HG03378 (cell line): Measurements from ENCODE around the gene HUS1.
"Not testable (repeated sequence)": the region's sequence is repeated elsewhere in the genome, so short reads cannot be mapped to it uniquely, and the experiment has no call there.

Experiments used
- ATAC-seq: cut with Tn5 transposase; IDR thresholded peaks from one replicate; pipeline ENCODE4 v1.9.1; 2021; ENCODE audit warnings: mild to moderate bottlenecking, moderate library complexity; ENCODE audit not compliant: unreplicated experiment

Gene HUS1

DNA sequence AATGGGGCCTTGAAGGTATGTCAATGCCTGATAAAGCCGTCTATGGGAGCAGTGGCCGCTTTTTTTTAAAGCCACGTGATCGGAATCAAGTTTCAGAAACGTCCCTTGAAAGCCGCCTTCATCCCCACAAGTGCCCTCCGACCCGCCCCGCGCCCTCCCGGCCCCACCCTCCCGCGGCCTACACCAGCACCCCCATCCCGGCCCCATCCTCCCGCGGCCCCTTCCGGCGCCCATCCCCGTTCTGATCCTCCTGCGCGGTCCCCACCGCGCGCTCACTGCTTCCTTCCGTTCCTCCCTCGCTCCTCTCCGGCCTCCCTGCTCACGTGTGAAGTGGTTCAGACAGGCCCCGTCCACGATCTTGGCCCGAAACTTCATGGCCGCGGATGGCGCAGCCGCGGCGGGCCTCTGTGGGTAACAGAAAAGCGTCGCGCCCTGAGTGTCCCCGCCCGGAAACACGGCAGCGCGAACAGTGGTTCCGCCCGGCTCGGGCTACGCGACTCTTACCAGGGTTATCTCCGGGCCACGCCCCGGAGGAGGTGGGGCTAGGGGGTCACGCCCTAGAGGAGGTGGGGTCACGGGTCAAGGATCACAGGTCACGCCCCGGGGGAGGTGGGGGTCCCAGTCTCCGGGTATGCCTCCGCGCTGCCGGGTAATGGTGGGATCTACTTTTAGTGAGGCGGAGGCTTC lies at the start of gene HUS1:
TSS of gene HUS1 (minus strand) at position 471 of the 687 bp plus-strand sequence. CDS start at position 375, 96 bp downstream.
- peak; percentile 96 for ATAC-seq

DNA sequence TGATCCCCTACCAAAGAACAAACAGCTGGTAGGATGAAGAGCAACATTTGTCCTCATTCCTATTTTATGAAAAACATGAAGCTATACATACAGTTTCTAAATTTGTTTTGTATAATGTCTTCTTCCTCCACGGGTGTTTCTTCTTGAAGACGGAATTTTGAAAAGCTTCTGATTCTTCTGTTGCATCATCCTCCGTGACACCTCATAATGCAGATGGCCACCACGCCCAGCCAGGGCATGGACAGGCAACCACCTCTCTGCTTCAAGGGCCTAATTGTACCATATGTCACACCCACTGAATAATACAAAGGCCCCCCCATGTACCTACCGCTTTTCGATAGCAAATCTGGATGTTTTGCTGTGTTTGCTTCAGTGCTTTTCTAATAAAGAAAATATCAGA lies 49.5 kb upstream of the HUS1 start, which contains the start of gene SUN3:
TSS of gene SUN3 (minus strand) at position 170 of the 400 bp plus-strand sequence. CDS start at position 1, 169 bp downstream.
- ATAC-seq, result no peak

DNA sequence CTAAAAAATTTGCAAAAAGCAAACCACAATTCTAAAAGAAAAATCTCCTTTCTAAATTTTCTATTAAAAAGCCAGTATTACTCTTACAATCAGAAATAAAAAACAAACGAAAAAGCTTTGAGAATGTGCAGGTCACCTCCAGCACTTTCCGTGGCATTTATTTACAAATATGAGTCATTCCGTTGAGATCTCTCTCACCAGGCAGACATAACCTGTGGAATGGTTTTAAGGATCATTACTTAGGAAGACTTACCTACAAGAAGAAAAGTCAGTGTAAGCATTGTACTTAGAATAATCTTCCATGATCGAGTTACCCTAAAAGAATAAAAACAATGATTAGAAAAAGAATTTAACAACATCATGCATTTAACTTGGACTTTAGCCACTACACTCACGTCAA lies 46.2 kb upstream of the HUS1 start:
- no peak for ATAC-seq

DNA sequence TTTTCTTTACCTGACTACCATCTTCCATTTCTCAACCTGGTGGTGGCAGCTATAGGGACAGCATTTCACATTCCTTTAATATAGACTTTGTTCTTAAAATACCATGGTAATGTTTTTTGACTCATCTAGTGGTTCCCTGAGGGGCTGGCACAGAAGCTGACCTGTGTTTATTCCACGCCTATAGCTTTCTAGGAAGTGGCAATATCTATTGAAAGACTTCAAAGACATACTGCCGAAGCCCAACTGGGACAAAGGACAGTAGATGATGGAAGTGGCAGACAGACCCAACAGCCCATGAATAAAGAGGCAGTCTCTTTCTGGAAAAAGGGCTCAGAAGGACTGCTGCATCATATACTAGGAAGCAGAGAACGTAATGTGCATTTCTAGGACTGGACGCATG lies 38.3 kb upstream of the HUS1 start:
- ATAC-seq, result no peak

DNA sequence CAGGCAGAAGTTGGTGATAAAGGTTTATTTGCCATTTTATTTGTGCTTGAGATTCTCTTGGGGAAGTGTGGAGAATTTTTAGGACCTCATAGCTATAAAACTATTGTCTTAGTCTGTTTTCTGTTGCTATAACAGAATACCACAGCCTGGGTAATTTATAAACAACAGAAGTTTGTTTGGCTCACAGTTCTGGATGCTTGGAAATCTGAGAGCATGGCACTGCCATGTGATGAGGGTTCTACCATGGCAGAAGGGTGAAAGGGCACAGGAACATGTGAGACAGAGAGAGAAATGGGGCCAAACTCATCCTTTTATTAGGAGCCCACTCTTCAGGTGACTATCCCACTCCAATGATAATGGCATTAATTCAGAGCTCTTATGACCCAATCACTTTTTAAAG lies 37.2 kb upstream of the HUS1 start:
- ATAC-seq, result no peak

DNA sequence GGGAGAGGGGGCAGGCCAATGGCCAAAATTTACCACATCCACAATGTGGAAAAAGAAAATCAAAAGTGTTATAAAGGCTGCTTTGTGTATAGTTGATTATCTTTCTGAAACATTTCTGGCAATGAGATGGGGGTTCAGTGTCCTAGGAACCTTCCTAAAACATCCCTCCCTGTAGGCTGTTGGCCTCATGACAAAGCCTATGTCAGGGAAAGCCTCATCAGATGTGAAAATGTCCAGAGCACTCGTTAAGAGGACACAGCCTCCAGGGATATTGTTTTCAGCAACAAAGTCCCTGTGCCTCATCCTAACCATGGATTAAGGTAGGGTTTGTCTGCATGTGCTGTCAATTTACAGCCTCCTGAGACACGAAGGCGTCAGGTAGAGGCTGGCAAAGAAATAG lies 32.5 kb upstream of the HUS1 start:
- ATAC-seq, result no peak

DNA sequence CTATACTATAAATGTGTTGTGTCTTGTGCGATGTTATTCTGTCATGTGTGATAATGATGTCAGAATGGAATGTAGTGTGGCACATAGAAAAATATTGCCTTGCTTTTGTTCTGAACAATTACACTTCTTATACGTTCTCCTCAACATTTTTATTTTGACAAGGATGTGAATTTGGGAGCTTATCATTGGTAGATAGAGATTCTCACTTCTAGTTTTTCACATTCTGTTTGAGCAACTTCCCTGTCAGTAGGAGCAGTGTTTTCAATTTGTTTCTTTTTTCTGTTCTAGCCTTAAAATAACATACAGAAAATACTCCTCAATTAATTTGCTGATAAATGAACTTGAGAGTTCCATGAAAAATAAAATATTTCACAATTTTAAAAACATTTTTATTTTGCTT lies 31.9 kb upstream of the HUS1 start:
- no peak for ATAC-seq

DNA sequence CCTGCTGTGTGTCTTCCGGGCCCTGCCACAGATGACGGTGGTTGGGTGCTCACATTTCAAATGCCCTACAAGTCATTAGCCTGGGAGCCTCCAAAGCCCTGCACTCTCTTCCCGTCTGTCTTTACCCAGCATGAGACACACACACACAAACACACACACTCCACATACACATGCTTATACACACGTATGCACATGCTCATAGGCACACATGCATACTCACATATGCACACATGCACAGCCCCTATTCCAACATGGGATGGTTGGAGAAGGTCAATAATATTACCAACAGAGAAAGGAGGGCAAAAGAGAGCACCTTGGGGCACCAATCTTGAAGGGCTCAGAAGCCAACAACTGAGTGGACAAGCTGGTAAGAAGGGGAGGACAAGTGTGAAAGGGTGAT lies 30.5 kb upstream of the HUS1 start:
- no peak for ATAC-seq

DNA sequence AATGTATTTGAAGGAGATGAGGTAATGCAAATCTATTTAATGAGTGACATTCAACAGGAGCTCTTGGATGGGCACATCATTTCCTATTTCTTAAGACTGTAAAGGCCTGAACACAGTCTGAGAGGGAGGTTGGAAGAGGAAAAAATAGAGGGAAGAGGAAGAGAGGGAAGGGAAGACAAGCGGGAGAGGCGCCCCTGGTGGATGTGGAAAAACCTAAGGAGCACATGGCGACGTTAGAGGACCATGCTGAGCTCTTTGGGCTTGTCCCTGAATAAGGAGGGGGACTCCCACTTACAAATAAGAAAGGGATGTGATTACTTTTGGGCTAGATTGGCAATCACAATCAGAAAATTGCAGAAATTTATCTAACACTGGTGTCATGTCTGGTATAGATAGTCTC lies 29.8 kb upstream of the HUS1 start:
- no peak for ATAC-seq

DNA sequence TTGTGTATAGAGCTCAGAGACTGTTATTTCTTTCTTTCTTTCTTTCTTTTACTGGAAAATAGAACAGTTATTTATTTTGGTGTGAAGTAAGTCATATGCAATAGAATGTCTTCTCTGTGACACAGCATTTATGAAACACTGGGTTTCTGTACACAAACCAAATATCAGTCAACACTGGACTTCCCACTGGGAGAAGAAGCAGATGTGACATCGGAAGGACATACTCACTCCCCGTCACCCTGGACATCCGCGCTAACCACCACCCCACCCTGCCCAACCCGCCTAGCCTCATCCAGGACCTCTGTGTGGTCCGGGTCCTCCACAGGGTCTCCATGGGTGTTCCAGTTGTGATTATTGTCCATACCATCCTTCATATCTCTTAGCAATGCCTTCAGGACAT lies 27.5 kb upstream of the HUS1 start:
- ATAC-seq, result no peak

DNA sequence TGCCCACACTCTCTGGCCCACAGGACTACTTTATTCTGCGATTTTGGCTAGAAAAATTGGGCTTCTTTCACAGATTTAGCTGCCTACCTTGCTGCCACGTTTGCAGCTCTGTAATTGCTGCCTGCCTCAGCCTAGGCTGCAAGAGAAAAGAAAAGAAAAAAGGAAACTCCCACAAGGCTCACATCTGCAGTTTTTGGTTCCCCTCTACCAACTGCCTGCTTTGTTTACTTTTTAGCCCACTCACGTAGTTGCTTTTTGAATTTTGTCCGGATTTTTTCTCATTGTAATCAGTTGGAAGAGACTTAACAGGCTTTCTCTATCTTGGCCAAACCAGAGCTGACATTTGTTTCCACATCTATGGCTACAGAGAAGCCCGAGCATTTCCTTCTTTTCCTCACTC lies 25.2 kb upstream of the HUS1 start:
- no peak for ATAC-seq

DNA sequence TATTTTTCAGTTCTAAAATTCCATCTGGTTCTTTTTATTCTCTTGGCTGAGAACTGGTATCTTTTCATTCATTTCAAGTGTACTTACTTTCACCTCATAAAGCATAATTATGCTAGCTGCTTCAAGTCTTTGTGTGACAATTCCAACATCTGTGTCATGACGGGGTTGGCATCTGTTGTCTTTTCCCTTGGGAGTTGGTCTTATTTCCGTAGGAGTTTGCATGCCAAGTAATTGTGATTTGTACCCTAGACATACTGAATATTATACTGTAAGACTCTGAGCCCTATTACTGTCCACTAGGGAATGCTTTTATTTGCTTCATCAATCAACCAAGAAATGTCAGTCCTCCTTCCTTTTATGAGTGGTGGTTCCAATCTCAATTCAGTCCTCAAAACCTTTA lies 24.6 kb upstream of the HUS1 start:
- ATAC-seq, result no peak

DNA sequence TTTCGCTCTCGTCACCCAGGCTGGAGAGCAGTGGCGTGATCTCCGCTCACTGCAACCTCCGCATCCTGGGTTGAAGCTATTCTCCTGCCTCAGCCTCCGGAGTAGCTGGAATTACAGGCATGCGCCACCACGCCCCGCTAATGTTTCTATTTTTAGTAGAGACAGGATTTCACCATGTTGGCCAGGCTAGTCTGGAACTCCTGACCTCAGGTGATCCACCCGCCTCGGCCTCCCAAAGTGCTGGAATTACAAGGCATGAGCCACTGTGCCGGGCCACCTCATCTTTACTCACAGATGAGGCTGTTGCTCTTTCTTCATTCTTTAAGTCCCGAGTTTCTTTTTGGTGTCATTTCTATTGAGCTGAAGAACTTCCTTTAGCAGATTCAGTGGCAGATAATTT lies 20.7 kb upstream of the HUS1 start:
- not testable (repeated sequence) for ATAC-seq

DNA sequence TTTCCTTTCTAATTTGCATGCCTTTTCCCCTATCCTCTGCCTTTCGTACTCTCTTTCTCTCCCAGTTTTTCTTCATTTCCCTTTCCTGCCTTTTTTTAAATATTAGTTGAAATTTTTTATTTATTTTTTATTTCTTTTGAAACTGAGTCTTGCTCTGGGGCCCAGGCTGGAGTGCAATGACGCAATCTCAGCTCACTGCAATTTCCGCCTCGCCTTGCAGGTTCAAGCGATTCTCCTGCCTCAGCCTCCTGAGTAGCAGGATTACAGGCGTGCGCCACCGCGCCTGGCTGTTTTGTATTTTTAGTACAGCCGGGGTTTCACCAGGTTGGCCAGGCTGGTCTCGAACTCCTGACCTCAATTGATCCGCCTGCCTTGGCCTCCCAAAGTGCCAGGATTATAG lies 20.0 kb upstream of the HUS1 start:
- ATAC-seq, result no peak

DNA sequence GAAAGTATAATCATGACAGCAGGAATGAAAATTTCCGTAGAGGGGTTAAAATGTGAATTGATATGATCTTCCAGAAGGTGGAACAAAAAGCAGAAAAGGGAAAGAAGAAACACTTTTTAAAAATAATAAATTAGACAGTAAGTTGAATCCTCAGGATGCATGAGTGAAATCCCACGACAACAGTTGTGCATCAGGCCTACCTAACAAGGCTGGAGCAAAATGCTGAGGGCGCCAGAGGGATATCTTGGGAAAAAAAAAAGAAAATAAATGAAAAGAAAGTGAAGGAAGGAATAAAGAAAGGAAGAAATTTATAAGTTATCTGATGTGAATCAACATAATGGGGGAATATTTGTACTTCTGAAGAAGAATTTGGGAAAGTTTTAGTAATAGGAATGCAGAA lies 13.0 kb upstream of the HUS1 start:
- ATAC-seq, result no peak

DNA sequence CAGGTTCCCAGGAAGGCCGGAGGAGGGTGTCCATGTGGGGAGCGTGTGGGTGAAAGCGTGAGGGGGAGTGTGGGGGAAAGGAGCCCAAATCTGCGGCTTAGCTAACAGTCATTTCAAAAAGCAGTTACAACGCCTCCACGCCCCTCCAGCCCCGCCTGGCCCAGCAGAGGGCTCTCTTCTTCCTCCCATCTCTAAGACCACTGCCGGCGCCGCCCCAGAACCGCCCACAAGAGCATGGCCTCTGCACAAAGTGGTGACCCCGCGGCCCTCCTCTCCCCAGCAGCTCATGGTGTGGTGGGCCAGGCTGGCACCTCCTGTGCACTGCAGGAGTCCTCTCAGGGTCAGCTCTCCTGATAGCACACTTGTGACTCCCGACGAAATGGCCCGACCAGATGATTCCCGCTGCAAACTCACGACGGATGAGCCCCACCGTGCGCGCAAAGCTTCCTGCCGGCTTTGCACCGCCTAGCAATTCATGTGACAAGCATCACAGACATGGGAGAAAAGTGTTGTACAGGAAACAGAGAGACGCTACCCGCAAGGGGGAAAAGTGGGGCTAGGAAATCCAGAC lies 12.4 kb upstream of the HUS1 start:
- ATAC-seq, result peak; percentile 95

DNA sequence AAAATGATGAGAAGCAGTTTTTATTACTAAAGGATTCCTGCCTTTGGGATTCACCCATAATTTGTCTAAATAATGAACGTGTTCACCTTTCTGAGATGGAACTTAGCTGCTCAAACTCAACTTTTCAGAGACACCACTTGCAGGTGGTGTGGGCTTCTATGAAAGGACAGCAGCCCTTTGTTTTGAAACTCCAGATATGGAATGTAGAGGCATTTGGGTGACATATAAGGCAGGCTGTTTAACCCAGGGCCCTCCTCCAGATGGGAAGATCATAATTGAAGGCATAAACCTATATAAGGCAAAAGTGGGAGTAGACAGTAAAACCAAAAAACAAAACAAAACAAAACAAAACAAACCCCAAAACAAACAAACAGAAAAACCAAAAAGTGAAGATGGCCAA lies 11.9 kb upstream of the HUS1 start:
- ATAC-seq, result no peak

DNA sequence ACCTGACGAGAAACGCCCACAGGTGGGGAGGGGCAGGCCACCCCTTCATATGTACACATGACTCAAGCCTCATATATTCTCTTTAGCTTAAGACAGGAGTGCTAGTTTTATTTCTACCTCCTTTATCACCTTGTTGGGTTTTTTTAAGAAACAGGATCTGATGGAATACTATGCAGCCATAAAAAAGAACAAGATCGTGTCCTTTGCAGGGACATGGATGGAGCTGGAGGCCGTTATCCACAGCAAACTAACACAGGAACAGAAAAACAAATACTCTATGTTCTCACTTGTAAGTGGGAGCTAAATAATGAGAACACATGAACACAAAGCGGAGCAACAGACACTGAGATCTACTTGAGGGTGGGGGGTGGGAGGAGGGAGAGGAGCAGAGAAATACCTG lies 11.2 kb upstream of the HUS1 start:
- ATAC-seq, result no peak

DNA sequence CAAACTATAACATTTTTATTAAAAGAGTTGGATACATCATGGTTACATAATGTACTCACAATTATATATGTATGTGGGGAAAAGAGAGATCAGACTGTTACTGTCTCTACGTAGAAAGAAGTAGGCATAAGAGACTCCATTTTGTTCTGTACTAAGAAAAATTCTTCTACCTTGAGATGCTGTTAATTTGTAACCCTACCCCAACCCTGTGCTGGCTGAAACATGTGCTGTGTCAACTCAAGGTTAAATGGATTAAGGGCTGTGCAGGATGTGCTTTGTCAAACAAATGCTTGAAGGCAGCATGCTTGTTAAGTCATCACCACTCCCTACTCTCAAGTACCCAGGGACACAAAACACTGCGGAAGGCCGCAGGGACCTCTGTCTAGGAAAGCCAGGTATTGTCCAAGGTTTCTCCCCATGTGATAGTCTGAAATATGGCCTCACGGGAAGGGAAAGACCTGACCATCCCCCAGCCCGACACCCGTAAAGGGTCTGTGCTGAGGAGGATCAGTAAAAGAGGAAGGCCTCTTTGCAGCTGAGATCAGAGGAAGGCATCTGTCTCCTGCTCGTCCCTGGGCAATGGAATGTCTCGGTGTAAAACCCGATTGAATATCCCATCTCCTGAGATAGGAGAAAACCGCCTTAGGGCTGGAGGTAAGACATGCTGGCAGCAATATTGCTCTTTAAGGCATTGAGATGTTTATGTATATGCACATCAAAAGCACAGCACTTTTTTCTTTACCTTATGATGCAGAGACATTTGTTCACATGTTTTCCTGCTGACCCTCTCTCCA lies 10.4 kb upstream of the HUS1 start:
- not testable (repeated sequence) for ATAC-seq

DNA sequence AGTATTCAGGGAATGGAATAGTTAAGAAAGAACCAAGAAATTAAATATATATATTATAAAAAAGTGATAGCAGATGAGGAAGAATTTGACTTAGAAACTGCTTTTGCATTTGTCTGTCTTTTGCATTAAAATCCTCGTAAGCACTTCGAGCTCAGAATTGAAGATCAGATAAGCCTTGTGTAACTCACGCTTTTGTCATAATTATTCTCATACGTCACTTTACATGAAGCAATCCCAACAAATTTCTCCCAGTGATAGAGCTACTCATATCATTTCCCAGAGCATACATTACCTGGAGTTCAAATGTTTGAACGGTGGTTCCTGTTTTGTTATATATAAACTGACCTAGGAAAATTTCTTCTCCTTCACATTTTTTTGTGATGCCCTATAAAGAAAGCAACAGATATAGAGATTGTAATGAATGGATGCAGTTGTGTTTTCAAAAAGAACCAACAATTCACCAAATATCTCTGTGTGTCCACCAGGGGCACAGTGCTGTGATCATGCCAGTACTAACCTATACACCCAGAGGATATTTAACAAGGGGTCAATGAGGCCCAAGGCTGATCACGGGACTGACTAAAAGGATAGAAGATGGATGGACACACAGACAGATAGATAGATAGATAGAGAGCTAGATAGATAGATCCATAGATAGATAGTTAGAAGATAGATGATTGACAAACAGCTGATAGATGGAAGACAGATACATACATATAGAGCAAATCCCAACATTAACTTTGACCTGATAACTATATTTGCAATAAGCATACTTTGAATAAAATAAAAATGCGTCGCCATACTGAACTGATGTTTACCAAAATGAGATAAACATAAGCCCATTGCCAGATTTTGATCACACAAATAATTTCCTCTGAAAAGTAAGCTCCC lies 9.3 kb upstream of the HUS1 start:
- ATAC-seq, result no peak

DNA sequence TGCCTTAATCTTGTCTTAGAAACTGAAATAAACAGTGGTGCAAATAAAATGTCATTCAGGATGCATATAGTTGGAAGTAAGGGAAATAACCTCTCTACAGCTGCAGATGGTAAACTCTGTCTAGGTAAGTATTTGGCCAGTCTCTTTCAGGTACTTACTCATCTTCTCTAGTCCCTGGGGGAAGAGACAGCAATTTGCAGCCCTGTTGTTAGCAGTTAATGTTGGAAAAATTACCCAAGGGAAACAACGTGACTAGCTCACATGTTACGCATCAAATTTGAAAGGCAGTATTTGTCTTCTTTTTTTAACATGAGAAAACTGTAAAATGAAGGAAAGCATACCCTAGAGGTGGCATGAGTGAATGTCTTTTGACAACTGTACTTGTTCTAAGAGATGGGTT lies 3.2 kb upstream of the HUS1 start:
- no peak for ATAC-seq
